CD4-positive, alpha-beta T cell treated with Interleukin-1 beta for 1 hour (primary cell): ENCODE data around the gene NEUROD6.

Experiments
- DNase-seq, 2 donors: peaks; one replicate each; pipeline ENCODE4 v3.0.0-alpha.2; 2020 to 2022

NEUROD6 gene

GRCh38 chr7:31333291-31333690, 7.2 kb downstream of the NEUROD6 start:
- no peak for DNase-seq

GRCh38 chr7:31327071-31327470, 13.5 kb downstream of the NEUROD6 start:
- DNase-seq: no peak

DNA sequence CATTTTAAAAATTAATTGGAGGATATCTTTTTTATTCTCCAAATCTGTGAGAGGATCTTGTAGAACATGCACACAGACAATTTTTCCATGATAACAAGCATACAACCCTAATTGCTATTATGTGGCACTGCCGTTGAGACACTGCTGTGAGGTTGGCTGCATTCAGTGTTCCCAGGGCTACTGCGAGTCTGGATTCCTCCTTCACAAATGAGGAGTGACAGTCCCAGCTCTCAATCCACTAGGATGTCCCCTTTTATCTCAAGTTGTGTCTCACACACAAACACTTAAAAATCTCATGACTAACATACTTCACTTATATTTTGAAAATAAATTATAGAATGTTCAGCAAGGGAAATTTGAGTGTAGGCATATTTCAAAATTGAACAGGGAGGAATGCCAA, 14.1 kb downstream of the NEUROD6 start:
- DNase-seq: no peak

GRCh38 chr7:31323101-31323500, 17.4 kb downstream of the NEUROD6 start:
- DNase-seq: no peak

GRCh38 chr7:31320675-31321074, 19.9 kb downstream of the NEUROD6 start:
- no peak for DNase-seq

GRCh38 chr7:31318313-31318712, 22.2 kb downstream of the NEUROD6 start:
- no peak for DNase-seq

GRCh38 chr7:31316876-31317275, 23.6 kb downstream of the NEUROD6 start:
- DNase-seq: no peak

DNA sequence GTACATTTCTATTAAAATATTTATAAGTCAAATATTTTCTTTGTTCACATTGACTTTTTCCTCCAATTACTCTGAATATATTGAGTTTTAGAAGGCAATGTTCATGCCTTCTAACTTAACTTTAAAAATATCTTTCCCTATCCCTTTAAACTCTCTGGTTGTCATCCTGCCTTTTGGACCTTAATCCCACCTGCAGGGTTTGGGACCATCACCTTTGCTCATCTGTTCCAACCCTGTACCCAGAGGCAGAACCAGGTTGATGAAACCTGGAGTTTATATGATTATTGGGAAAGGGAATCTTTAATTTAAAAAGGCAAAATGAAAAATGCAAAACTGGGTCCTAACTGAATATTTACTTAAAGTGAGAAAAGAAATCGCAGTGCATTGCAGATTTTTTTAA, 24.8 kb downstream of the NEUROD6 start:
- no peak for DNase-seq

DNA sequence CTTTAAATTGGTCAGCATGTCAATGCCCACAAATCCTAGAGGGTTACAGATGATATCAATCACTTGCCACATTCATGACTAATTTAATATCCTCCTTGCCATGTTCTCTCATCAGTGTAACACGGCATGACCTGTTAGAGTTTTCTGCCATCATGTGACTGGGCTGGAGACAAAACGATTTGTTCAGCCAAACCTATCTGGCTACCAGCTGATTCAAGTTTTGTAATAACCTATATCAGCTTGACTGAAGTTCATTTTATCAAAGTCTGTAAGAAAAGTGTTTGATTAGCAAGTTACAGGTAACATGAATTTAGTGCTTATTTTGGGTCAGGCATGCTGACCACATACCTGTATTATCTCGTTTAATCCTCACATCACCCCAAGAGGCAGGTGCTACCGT, 25.7 kb downstream of the NEUROD6 start:
- no peak for DNase-seq

DNA sequence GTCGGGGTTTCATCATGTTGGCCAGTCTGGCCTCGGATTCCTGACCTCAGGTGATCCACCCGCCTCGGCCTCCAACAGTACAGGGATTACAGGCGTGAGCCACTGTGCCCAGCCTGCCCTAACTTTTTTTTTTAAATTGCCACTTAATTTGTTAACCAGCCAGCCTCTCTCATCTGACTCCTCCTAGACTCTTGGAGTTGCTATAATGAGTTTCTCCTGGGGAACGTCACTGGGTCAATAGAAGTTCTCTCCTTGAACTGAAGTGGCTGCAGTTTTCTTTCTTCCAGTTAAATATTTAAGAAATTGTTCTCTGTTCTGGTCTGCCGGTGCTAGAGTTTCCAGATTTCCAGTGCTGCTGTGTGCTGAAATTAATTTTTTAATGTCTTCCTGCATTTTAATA, 27.6 kb downstream of the NEUROD6 start:
- DNase-seq: no peak

- no peak for DNase-seq
These were observed 29.0 kb downstream of the NEUROD6 start for GRCh38 chr7:31311552-31311951.

- no peak for DNase-seq
These were observed 30.1 kb downstream of the NEUROD6 start for GRCh38 chr7:31310321-31310935.

GRCh38 chr7:31309407-31309806, 31.1 kb downstream of the NEUROD6 start:
- DNase-seq: no peak

DNA sequence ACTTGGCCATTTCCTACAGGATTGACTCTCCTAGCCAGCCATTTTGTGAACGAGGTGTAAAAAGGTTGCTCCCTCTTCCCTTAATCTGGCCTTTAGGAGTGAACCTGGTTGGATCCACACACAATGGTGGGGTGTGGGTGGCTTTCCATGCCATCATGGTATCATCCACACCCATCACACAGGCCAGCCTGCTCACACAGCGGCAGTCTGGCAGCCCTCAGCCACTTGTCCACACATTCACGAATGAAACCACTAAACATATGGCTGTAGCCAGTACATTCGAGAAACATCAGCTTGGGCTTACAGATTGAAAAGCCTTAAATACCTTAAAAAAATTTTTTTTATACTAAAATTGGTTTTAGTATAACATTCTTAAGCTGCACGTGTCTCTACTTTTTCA, 31.9 kb downstream of the NEUROD6 start:
- DNase-seq: no peak

DNA sequence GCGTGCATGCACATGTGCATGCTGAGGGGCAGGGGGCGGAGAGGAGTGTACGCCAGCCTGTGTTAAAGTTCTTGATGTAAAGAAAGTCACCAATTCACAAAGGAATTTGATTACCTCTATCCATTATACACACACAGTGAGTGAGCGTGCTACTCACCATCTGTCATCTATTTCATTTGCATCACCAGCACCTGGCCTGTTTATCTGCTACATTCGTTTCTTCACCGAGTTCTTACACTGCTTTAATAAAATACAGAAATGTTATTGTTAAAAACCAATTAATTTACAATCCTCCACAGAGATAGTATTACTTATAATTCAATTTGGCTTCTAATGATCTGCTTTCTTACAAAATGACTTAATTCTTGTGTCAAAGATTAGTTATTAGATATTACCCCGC, 32.6 kb downstream of the NEUROD6 start:
- no peak for DNase-seq

DNA sequence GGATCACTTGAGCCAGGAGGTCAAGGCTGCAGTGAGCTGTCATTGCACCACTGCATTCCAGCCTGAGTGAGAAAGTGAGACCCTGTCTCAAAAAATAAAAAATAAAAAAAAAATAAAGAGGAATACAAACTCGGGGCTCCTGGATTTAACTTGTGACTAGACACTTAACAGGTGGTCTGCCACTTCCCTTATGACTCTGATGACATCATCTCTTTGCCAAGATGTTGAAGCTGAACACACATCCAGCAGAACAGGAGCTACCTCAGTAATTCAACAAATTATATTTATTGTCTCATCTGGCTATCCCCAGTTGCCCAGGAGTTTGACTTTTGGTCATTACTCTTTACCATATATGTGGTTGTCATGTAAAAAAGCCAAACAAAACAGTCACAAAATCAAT, 35.3 kb downstream of the NEUROD6 start:
- DNase-seq: no peak

- no peak for DNase-seq
These were observed 36.1 kb downstream of the NEUROD6 start for GRCh38 chr7:31304446-31304845.

- no peak for DNase-seq
These were observed 38.2 kb downstream of the NEUROD6 start for GRCh38 chr7:31302356-31302755.

- no peak for DNase-seq
These were observed 41.2 kb downstream of the NEUROD6 start for GRCh38 chr7:31299336-31299735.

- DNase-seq: no peak
These were observed 49.9 kb downstream of the NEUROD6 start for GRCh38 chr7:31290601-31291000.
